HG03378 (cell line): ENCODE results near the gene NCKAP5.
"Not testable (repeated sequence)": the region's sequence is repeated elsewhere in the genome, so short reads cannot be mapped to it uniquely, and the experiment has no call there.

Experiments
- ATAC-seq: cut with Tn5 transposase; IDR thresholded peaks from one replicate; pipeline ENCODE4 v1.9.1; 2021; ENCODE audit warnings: mild to moderate bottlenecking, moderate library complexity; ENCODE audit not compliant: unreplicated experiment

NCKAP5 gene

DNA sequence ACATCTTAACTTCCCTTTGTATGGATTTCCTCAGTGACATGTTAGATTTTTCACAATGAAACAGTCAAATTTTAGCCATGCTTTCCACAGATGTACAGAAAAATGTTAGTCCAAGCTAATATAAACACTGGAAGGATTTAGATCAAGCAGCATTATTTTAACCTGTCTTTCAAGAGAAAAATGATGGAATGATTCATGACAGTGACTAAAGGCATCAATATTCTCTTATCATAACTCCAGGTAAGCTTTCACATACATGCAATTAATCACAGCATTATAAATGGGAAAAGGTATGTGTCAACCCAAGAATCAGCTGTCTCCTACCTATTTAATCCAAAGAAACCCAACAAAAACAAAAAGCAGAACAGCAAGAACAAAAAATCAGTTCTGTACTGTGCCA is 92.7 kb downstream of the NCKAP5 start:
- ATAC-seq: no peak

- ATAC-seq: not testable (repeated sequence)
These were observed 97.8 kb downstream of the NCKAP5 start for GRCh38 chr2:133470446-133470845.

DNA sequence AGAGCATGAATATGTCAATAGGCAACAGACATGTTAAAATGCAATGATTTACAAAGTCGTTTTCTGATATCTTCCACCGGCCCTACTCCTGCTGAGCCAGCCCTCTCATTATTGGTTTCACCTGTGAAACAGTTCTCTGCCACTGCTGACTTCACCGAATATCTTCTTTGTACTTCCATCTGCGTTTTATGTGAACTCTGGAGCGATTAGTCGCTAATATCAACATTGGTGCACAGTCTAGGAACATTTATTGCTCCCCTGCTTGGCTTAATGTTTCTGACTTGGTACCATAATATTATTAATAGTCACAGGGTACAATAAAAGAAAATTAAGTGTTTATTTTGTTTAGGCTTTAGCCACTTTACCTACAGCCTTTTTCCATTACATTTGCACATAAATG is 105.5 kb downstream of the NCKAP5 start:
- ATAC-seq: no peak

- no peak for ATAC-seq
These were observed 106.8 kb downstream of the NCKAP5 start for GRCh38 chr2:133461484-133461883.

GRCh38 chr2:133459590-133459989 is 108.7 kb downstream of the NCKAP5 start:
- no peak for ATAC-seq

GRCh38 chr2:133458280-133458679 is 110.0 kb downstream of the NCKAP5 start:
- ATAC-seq: no peak

DNA sequence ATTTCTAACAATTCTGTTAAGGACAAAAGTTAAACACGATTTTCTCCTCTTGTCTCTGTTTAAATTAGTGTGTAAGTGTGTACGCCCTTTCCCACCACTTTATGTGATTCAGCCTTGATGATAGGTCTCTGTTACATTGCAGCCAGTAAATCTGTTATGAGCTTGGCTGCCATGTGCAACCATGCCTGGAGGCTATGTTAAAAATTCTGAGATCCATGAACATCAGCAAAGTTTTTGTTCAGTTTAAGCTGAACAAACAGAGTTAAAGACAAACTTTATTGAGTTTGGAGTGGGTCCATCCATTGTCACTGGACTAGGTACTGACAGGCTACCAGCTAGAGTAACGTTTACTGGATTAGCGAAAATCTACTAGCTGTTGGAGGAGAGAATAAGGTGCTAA is 110.4 kb downstream of the NCKAP5 start:
- no peak for ATAC-seq

DNA sequence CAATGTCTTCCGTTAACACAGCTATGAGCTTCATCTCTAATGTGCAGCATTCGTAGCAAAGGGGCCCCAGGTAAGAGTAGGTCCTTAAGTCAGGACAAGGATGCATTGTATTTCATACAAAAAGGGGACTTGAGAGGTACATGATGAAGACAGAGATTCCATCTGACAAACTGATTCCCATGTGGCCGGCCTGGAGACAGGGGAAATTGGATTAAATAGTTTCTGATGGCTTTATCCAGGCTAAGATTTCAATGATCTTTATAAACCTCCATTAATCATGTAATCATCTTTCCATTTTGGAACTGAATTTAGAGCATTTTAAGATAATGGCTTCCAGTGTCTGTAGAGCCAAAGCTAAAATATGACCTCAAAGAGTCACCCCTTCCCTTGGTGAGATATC is 111.3 kb downstream of the NCKAP5 start:
- ATAC-seq: no peak

DNA sequence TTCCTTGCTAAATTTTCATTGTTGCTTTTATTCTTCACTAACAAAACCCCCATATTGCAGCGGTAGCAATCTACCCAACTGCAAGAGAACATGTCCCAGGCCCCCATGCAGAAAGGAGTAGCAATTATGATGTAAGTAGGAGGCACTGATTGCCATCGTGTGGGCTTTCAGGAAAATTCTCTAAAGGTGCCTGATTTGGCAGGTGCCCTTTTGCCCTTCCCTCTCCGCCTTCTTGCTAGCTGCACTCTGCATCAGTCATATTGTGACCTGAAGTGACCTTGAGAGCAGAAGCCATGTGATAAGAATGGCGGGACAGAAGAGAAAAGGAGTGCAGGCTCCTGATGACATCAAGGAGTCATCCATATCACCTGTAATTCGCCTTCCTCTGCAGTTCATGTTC is 112.1 kb downstream of the NCKAP5 start:
- no peak for ATAC-seq

DNA sequence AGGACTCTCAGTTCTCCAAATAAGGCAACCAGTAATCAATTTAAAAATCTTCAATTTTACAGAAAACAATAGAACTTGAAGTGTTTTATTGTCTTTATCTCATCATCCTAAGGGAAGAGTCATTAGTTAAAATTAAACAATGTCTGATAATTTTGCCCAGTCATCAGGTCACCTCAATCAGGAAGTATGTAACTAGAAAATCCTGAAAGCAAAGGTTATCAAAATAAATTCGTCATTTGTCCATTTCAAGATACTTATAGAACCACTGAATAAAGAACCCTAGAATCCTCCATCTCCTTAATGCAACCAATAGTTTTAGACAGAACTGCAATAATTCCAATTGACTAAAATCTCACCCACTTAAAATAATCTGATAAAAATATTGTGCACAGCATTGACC is 115.2 kb downstream of the NCKAP5 start:
- no peak for ATAC-seq

GRCh38 chr2:133452583-133452982 is 115.7 kb downstream of the NCKAP5 start:
- ATAC-seq: no peak

- no peak for ATAC-seq
These were observed 116.1 kb downstream of the NCKAP5 start for GRCh38 chr2:133452146-133452545.

DNA sequence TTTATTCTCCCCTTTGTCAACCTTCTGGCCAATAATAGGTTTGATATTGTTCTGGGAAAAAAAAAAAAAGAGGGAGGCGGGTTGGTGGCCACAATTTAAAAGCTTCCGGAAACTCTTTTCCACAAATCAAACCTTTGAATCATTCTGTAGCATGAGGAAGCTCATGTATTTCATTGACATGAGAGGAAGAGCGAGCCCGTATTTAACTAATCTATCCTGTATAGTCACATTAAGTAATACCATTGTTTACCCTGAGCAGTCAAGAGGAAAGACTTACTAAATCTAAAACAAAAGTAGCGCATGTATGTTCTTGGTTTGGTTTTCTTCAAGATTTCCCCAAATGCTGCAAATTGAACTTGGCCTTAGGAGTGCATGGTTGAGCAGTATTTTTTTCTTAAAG is 120.1 kb downstream of the NCKAP5 start:
- no peak for ATAC-seq

- no peak for ATAC-seq
These were observed 121.0 kb downstream of the NCKAP5 start for GRCh38 chr2:133447303-133447702.

DNA sequence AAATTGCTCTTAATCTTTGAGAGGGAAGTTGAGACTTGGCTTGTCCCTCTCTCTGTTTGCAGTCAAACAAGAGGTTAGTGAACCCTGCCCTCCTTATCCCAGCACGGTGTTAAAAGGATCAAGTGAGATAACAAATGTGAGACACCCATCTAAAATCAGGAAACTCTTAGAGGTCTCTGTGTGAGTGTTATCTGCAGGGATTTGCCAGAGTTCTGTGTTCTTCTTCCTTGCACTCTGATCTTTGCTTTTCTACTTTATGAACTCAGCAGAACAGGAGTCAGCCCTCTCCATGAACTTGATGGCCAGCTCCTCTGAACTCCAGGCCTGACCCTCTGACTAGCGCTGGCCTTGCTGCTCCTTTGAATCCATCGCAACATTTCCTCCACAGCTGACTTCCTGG is 123.8 kb downstream of the NCKAP5 start:
- ATAC-seq: no peak

DNA sequence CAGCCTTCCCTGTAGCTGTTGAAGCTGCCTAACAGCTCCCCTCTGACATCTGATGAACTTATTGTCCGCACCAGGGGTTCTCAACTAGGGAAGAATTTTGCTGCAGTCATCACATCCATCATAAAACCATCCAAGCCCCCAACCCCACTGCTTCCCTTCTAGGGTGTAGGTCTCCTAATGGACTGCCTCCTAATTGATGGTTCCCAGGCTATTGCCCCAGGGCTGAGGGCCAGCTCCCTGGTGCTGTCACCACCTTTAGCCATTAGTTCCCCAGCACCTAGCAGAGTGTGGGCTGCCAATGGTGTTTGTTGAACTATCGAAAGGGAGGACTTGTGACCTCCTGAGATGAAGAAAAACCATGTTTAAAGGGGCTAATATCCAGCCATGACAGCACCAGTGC is 125.9 kb downstream of the NCKAP5 start:
- no peak for ATAC-seq

GRCh38 chr2:133439565-133439920 is 128.7 kb downstream of the NCKAP5 start:
- no peak for ATAC-seq

DNA sequence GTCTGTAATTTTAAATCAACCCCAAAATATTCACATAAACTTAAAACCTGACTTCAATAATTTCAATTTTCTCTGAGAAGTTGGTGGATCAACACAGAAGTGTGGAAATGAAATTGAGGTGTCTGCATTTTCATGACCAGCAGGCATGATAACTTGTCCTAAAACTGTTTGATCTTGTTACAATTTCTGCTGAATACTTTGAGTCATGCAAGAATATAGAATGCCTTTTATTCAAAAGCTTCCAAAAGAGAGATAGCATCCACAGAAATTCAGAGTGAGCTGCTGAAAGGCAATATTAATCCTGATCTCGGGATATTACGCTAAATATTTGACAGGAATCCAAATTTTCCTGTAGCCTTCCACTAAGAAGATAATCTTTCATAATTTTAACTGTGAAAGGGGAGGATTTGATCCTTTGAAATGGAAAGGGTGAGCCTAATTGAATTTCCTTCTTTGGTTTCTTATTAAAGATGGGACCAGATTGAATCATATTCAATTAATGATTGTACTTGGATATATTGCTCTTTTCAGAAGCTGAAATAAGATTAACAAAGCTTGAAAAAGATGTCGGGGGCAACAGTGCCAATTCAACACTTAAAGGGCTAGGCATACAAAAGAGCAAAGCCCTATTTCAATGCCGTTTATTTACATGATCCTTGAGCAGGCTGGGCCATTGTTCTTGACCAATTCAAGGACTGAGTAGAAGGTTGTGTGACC is 129.3 kb downstream of the NCKAP5 start:
- no peak for ATAC-seq

GRCh38 chr2:133438026-133438425 is 130.2 kb downstream of the NCKAP5 start:
- no peak for ATAC-seq

DNA sequence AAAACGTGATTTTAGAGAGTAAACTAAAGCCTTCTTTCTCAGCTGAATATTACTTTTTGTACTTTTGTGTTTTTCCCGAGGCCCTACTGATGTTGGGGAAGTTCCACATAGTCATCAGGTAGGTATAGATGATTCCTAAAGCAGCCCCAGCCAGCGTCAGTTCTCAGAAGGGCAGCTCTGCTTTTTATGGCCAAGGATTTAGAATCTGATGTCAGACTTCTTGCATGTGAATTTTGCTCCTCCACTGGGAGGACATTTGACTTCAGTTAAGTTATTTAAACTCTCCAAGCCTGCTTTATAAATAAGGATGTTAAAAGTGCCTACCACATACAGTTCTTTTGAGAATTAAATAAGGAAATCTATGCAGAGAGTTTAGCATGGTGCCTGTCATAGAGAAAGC is 130.8 kb downstream of the NCKAP5 start:
- ATAC-seq: no peak

- ATAC-seq: no peak
These were observed 133.1 kb downstream of the NCKAP5 start for GRCh38 chr2:133434959-133435668.
